K562 (cell line): ENCODE results near the gene PDLIM7. TPM values are rescaled to one million over a fixed set of nuclear protein-coding genes. Genes with fewer than 3 reads are reported as not detected.

Source experiments
- AFF4 ChIP-seq: sonication (generic); formaldehyde crosslinking; IDR thresholded peaks from 2 replicates; pipeline ENCODE4 v1.8.0; 2023; ENCODE audit warnings: mild to moderate bottlenecking, missing genetic modification reagents
- ARID3A ChIP-seq: IDR thresholded peaks from 2 replicates; pipeline ENCODE4 v1.6.1; 2012; ENCODE audit warnings: low read depth, low read length, improper control_type of control experiment, borderline replicate concordance
- ASH1L ChIP-seq: fragments of 450-650 bp; IDR thresholded peaks from 2 replicates; pipeline ENCODE4 v1.6.1; 2018; ENCODE audit warnings: borderline replicate concordance, mild to moderate bottlenecking, low read depth; ENCODE audit not compliant: partially characterized antibody
- CHD4 ChIP-seq: fragments of 200-600 bp; sonication (generic); IDR thresholded peaks from 3 replicates; pipeline ENCODE4 v1.6.1; 2012; ENCODE audit warnings: low read depth, mild to moderate bottlenecking, mixed read lengths, low read length, inconsistent platforms; ENCODE audit not compliant: insufficient read depth, insufficient replicate concordance, poor library complexity, severe bottlenecking
- GTF2F1 ChIP-seq: IDR thresholded peaks from 2 replicates; pipeline ENCODE4 v1.6.1; 2011; ENCODE audit warnings: low read depth, low read length, improper control_type of control experiment
- HLTF ChIP-seq: fragments of 450-650 bp; IDR thresholded peaks from 2 replicates; pipeline ENCODE4 v1.6.1; 2016
- IFI16 ChIP-seq: fragments of 250-450 bp; sonication (Bioruptor Pico); IDR thresholded peaks from 2 replicates; pipeline ENCODE4 v2.1.2; 2022; ENCODE audit warnings: mild to moderate bottlenecking, inconsistent platforms
- ILK ChIP-seq: fragments of 450-650 bp; IDR thresholded peaks from 2 replicates; pipeline ENCODE4 v1.6.1; 2016; ENCODE audit warnings: missing genetic modification characterization, low read depth, mild to moderate bottlenecking, missing compliant biosample characterization, moderate library complexity, borderline replicate concordance
- MCM7 ChIP-seq, 2 experiments: fragments of 450-650 bp; IDR thresholded peaks; 2 replicates each; pipeline ENCODE4 v1.6.1; 2016 to 2018
- NKRF ChIP-seq: fragments of 450-650 bp; IDR thresholded peaks from 2 replicates; pipeline ENCODE4 v1.6.1; 2016; ENCODE audit warnings: borderline replicate concordance
- POLR2G ChIP-seq: fragments of 200-400 bp; formaldehyde crosslinking; IDR thresholded peaks from 2 replicates; pipeline ENCODE4 v1.6.1; 2017; ENCODE audit warnings: low read depth, mild to moderate bottlenecking, antibody characterized with exemption, low read length, moderate library complexity
- POLR2H ChIP-seq: IDR thresholded peaks from 2 replicates; pipeline ENCODE4 v1.6.1; 2016; ENCODE audit warnings: missing genetic modification characterization, low read depth, mild to moderate bottlenecking, control low read depth, missing compliant biosample characterization, moderate library complexity
- SMARCA5 ChIP-seq: fragments of 450-650 bp; IDR thresholded peaks from 2 replicates; pipeline ENCODE4 v1.6.1; 2016
- SRSF9 ChIP-seq: fragments of 200-400 bp; formaldehyde crosslinking; IDR thresholded peaks from 2 replicates; pipeline ENCODE4 v1.6.1; 2017; ENCODE audit warnings: low read depth, low read length, borderline replicate concordance
- U2AF1 ChIP-seq: fragments of 200-400 bp; formaldehyde crosslinking; optimal IDR thresholded peaks from 2 replicates; pipeline ENCODE3; 2017; ENCODE audit warnings: mild to moderate bottlenecking, low read depth, low read length, moderate library complexity
- ZNF197 ChIP-seq: fragments of 200-800 bp; sonication (Bioruptor generic); IDR thresholded peaks from 2 replicates; pipeline ENCODE4 v1.6.1; 2016; ENCODE audit warnings: low read depth, missing genetic modification characterization, missing compliant biosample characterization
- ZNF668 ChIP-seq: fragments of 250-450 bp; sonication (Bioruptor Pico); IDR thresholded peaks from 2 replicates; pipeline ENCODE4 v1.8.0; 2022; ENCODE audit warnings: mild to moderate bottlenecking, inconsistent platforms
- ZNF75A ChIP-seq: fragments of 450-650 bp; formaldehyde crosslinking; IDR thresholded peaks from 2 replicates; pipeline ENCODE4 v1.4.0; 2020; ENCODE audit warnings: mild to moderate bottlenecking
- ZNF76 ChIP-seq: fragments of 250-450 bp; sonication (Bioruptor Pico); IDR thresholded peaks from 2 replicates; pipeline ENCODE4 v1.4.0; 2020; ENCODE audit warnings: mild to moderate bottlenecking, moderate library complexity, borderline replicate concordance
- ZNF780A ChIP-seq: fragments of 250-450 bp; sonication (Bioruptor Pico); IDR thresholded peaks from 2 replicates; pipeline ENCODE4 v1.5.0; 2021; ENCODE audit warnings: mild to moderate bottlenecking
- ZNF79 ChIP-seq: fragments of 250-450 bp; sonication (Bioruptor Pico); IDR thresholded peaks from 2 replicates; pipeline ENCODE4 v1.4.0; 2020; ENCODE audit warnings: low read depth, mild to moderate bottlenecking, moderate library complexity
- ZZZ3 ChIP-seq: fragments of 450-650 bp; IDR thresholded peaks from 2 replicates; pipeline ENCODE4 v1.6.1; 2016; ENCODE audit warnings: antibody characterized with exemption, mild to moderate bottlenecking, moderate library complexity
- polyA plus RNA-seq, 8 experiments: library from polyadenylated mRNA; depleted of rRNA in 4 of 8; stranded (reverse) in 5 of 8; unstranded in 3 of 8; fragments of >200 nt; fragmentation: Nextera tagmentation in 2 of 8; fragmentation: Illumina TruSeq in 1 of 8; extraction: Ambion mirVana in 2 of 8; extraction: Trizol in 1 of 8; gene quantifications; 2 replicates each; pipeline versions ENCODE4 v1.2.1 to v1.2.3, GENCODE V29; 2011 to 2014; ENCODE audit warnings: inconsistent platforms in 1 of 8, missing spikeins in 1 of 8
- total RNA-seq, 7 experiments: library from RNA; depleted of rRNA in 6 of 7; stranded (reverse); fragments of >200 nt in 6 of 7; fragmentation: Illumina TruSeq in 2 of 7; extraction: Trizol in 2 of 7; gene quantifications; 2 replicates each; pipeline versions ENCODE4 v1.2.1 to v1.2.3, GENCODE V29; 2011 to 2021; ENCODE audit warnings: low replicate concordance in 1 of 7

The PDLIM7 gene
- total and polyA plus RNA-seq, 9 of the 15 experiments (the other 6 are each of a cell fraction or from before 2014, with no cell fraction given), result 2.1 to 124 (median 32.6) TPM

GRCh38 chr5:177491429-177491945 lies 5.9 kb downstream of the PDLIM7 start (continued):
- peak; percentile 56 for TF ChIP-seq NKRF
- TF ChIP-seq SMARCA5, result no peak
- TF ChIP-seq AFF4 (CRISPR knock-in tag), result peak; percentile 59; the same call in 1 of the 2 replicates
- TF ChIP-seq ZNF75A, result no peak
- TF ChIP-seq MCM7 (IDR thresholded peaks at IDR 0.05), result no peak
- no peak for TF ChIP-seq HLTF
- TF ChIP-seq ARID3A, result no peak
- TF ChIP-seq SRSF9, result no peak
- no peak for TF ChIP-seq CHD4
- no peak for TF ChIP-seq POLR2H (tag)
- no peak for TF ChIP-seq ZNF780A
- no peak for TF ChIP-seq ZZZ3
- TF ChIP-seq ILK (tag), result no peak
- TF ChIP-seq POLR2G, result peak; percentile 55; the same call in 1 of the 2 replicates
- TF ChIP-seq ZNF79 (CRISPR knock-in tag), result no peak
- no peak for TF ChIP-seq ZNF668 (CRISPR knock-in tag)
- TF ChIP-seq IFI16 (CRISPR knock-in tag), result no peak
- no peak for TF ChIP-seq ZNF197
- TF ChIP-seq ASH1L, result no peak
- peak; percentile 75 for TF ChIP-seq U2AF1
- 0 out of 2 replicates have a peak, but pooled peaks have one; percentile 26 for TF ChIP-seq ZNF76 (CRISPR knock-in tag)
- TF ChIP-seq GTF2F1, result peak; percentile 56; the same call in 1 of the 2 replicates
